ENCODE results near the gene MT1E.

- TF ChIP-seq POLR2A (IDR thresholded peaks at IDR 0.05) = no peak
- no peak for TF ChIP-seq CTCF (IDR thresholded peaks at IDR 0.05)
These were observed 44.4 kb downstream of the MT1E start for GRCh38 chr16:56669840-56670619.

Measured in testis (tissue), 2 donors.